ENCODE data around the gene CDH16.

Gene CDH16

GRCh38 chr16:66936889-66937554 is 18.3 kb upstream of the CDH16 start:
- H3K27ac ChIP-seq: peak overlapping the region; percentile 20
- no peak for TF ChIP-seq CTCF (conservative IDR thresholded peaks at IDR 0.05)
- no peak for TF ChIP-seq ZFX (IDR thresholded peaks at IDR 0.05)

- TF ChIP-seq CTCF (conservative IDR thresholded peaks at IDR 0.05): no peak
- TF ChIP-seq ZFX (IDR thresholded peaks at IDR 0.05): no peak
- peak overlapping the region; percentile 20 for H3K27ac ChIP-seq
Measured at GRCh38 chr16:66936462-66936861, 17.8 kb upstream of the CDH16 start.

GRCh38 chr16:66935314-66936011 is 16.8 kb upstream of the CDH16 start, which contains the start of gene CES2:
Gene CES2, plus strand, starts transcription at chr16:66935516. Its CDS starts 120 bp downstream, at chr16:66935636.
- H3K27ac ChIP-seq: peak within 1 kb of the TSS; percentile 89
- TF ChIP-seq CTCF (conservative IDR thresholded peaks at IDR 0.05): no peak
- TF ChIP-seq ZFX (IDR thresholded peaks at IDR 0.05): no peak

- H3K27ac ChIP-seq: peak overlapping the region; percentile 89
Measured at GRCh38 chr16:66934839-66935313, 16.2 kb upstream of the CDH16 start.

GRCh38 chr16:66934138-66934838 is 15.6 kb upstream of the CDH16 start, which contains the start of gene CIAO2B:
Gene CIAO2B, minus strand, starts transcription at chr16:66934402. Its CDS starts 38 bp downstream, at chr16:66934364.
- no peak for TF ChIP-seq CTCF (conservative IDR thresholded peaks at IDR 0.05)
- TF ChIP-seq ZFX (IDR thresholded peaks at IDR 0.05): peak; percentile 80; the same call in 1 of the 2 replicates
- peak within 1 kb of the TSS; percentile 89 for H3K27ac ChIP-seq

GRCh38 chr16:66933776-66934137 is 15.1 kb upstream of the CDH16 start:
- H3K27ac ChIP-seq: peak overlapping the region; percentile 89
- TF ChIP-seq ZFX (IDR thresholded peaks at IDR 0.05): no peak
- TF ChIP-seq CTCF (conservative IDR thresholded peaks at IDR 0.05): no peak

- no peak overlapping the region for H3K27ac ChIP-seq
- TF ChIP-seq CTCF (conservative IDR thresholded peaks at IDR 0.05) (no peak), ZFX (IDR thresholded peaks at IDR 0.05) (no peak)
Measured at GRCh38 chr16:66932076-66932475, 13.4 kb upstream of the CDH16 start.
